HuH-7.5 (cell line): Measurements from ENCODE around the gene ROR2.

Experiments used
- DNase-seq: peaks from one replicate; pipeline ENCODE4 v3.0.0; 2011; ENCODE audit warnings: low spot score

ROR2 gene

DNA sequence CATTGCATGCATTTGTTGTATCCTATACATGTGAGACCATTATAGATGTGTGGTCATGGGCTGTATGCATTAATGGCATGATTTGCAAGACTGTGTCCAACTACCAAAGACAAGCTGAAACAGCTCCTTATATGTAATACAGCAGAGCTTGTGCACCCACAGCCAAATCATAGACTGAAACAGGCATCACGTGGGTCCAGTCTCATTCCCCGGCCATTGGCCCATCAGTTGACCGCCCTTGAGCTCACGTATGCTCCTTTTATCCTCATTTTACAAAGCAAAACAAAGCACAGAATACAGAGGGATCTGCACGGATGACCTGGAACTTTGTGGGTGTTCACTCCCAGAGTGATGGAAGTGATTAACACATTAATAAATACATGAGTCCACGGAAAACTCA lies 109.1 kb downstream of the ROR2 start:
- DNase-seq, result no peak

DNA sequence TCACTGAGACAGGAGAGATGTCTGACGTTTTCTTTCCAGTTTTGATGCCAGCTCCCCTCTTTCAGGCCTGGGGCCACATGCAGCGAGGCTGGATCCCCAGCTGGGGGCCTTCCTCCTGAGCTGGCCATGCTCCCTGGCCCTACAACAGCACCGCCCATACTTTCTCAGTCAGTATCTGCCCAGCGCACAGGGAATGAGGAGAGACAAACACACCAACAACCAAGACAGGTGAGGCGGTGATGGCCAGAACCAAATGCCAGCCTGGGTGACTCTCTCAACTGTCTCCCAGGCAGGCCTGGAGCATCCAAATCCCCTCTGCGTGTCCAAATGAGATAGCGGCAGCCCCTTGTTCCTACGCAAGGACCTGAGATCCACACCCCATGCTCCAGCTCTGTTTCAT lies 109.6 kb downstream of the ROR2 start:
- no peak for DNase-seq

DNA sequence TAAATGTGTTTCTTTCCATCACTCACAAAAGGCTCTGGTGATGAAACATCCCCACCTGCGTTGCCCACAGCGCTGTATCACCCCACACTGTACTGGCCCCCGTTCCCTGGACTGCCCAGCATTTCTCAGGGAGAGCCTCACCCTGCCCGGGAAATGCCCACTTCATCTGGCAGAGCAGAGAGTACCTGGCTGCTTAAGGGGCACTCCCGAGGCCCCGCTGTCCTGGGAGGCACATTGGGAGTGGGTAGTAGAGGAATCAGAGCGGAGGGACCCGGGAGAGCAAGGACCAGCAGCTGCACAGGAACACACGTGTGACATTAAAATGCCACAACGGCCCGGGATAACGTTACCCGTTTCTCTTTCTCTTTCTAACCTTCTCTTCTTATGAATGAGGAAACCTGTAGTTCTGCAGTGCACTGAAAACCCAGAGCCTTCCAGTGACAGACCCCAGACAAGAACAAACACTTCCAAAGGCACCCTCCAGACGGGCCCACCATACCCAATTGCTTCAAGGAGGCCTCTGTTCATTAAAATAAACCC lies 110.0 kb downstream of the ROR2 start:
- no peak for DNase-seq

DNA sequence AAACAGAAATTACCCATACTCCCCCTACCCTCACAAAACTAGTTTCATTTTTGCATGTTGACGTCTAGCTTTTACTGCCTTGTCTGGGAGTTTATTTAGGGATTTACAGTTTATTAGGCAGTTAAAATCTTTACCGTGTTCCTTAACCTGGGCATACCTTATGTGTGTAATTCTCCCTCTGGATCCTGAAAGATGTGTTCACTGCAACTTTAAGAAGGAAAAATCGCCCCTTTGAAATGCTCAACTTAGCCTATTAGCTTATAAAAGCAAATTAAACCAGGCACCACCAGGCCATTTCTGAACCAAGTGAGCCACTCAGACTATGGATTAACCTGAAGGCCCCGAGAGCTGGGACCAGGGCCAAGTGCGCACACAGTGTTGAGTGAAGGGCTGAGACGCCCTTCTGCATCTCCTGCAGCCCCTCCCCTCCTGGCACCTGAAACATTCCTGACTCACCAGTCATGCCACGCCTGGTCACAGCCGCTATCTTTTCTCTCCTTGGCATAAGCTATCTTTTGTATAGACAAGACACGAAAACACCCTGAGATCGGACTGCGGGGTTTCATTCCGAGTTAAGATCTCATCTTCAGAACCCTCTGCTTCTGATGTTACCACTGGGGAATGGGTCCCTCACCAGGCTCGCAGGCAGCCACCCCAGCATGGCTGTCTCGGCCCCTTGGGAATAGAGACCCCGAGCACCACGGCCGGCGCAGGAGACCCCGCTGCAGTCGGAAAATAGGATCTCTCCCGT lies 111.9 kb downstream of the ROR2 start:
- DNase-seq, result no peak

DNA sequence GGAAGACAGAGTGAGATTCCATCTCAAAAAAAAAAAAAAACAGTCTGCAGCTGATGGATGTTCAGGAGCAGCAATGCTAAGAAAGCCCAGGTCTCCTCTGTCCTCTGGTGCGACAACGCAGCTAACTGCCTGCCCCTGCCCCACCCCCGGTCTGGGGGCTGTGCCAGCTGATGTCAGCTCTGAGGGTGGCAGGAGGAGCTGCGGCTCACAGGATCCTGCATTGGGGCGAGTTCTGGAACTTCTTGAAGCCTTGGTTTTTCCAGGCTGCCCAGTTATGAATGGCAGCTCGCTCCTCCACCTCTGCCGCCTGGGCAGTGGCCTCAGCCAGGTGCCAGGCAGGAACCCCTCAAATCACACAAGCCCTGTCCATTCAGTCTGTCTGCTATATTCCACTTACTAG lies 113.5 kb downstream of the ROR2 start:
- DNase-seq, result no peak

DNA sequence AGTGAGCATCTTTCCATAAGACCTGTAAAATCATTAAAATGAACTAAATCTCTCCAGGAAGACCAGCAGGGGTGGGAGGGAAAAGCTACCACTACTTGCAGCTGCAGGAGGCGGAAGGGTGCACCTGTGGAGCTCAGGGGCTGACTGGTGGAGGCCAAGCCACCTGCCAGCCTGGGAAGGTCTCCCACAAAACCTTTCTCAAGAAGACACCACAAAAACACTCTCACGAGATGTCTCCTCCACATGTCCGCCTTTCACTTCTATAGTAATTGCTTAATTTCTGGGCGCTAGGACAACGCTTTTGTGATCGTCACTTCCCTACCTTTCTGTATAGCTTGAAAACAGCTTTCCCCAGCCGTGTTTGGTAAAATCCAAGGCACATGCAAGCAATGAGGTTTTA lies 114.4 kb downstream of the ROR2 start:
- no peak for DNase-seq

DNA sequence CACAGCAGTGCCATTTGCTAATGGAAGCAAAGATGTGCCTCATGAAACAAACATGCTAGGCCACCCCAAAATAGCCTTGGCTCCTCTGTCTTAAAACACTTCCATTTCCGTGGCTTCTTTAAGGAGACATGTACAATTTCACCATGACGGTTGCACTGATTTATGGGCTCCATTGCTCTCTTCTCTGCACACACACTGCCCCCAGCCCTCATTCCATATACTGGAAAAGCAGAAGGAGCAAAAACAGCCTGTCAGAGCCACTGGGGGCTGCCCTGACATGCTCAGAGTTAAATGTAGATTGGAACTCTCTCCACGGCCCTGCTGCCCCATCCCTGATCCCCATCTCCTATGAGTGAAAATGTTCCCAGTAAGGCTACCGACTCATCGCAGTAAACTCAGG lies 114.8 kb downstream of the ROR2 start:
- DNase-seq, result no peak

DNA sequence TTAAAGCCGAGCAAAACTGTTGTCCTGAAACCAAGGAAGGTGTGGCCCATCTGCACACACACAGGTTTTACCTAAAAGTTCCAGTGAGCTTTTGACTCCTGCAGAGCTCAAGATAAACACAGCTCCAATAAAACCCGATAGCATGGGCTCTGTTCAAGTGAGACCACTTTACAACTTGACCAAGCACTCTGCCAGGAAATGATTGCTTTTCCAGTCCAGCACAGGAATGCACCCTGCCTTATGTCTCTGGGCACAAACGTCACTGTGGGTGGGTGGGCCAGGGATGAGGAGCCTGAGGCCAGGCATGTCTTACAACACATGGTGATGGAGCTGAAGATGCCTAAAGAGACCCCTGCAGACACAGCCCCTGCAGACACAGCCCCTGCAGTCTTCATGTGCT lies 115.3 kb downstream of the ROR2 start:
- DNase-seq, result no peak

DNA sequence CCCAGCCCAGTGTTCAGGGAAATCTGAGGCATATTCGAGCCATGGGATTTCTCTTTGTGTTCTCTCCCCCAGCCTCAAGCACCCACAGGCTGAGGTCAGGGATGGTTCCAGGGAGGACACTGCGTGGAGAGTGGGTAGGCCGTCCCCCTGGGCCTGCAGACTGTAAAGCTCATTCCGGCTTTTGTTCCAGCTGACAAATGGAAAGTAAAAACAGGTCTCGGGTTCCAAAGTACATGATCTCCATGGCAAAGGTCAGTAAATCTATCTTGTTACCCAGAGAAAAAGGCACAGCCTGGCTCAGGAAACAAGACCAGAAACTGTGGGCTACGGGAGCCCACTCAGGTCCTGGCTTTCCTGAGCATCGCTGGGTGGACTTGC lies 116.2 kb downstream of the ROR2 start:
- no peak for DNase-seq

DNA sequence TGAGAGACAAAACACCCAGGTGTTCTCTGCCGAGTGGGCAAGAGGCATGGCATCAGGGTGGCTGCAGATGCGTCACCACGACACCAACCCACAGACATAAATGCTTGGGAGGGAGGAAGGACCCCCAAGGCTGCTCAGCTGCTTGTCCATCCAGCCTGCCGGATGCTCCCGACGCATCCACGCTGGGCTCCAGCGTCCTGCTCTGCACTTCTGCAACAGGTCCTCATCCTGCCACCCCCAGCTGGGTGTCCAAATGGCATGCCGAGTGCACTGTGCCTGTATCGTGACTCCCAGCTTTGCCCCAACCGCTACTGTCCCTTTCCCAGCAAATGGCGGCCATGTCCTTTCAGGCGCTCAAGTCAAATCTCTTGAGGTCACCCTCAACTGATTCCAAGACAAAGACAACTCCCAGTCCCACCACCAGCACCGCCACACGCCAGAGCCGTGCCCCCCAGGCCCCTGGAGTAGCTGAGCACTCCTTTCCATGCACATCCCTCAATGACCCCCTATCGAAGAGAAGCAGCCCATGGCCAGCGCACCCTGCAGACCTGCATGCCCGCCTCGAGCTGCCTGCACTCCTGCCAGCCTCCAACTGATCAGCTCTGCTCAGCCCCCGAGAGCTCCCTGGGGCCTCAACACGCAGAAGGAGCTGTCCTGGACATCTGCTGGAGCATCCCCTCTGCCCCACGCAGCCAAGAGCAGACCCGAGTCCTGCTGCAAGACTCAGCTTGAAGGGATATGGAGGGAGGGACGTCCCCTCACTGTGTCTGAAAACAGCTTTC lies 116.7 kb downstream of the ROR2 start:
- no peak for DNase-seq

DNA sequence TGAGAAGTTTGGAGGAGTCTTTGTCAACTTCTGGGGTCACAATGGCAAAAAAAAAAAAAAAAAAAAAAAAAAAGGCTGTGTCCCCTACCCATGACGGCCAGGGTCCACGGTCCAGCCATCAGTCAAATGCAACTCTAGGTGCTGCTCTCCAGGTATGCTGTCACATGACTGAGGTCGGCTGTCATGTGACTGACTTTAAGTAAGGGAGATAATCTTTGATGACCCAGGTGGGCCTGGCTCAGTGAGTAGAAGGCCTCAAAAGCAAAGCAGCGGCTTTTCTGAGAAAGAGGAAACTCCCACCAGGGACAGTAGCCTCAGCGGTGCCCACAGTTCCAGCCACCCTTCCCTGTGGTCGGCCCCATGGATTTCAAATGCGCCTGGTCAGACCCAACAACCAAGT lies 117.7 kb downstream of the ROR2 start:
- no peak for DNase-seq

DNA sequence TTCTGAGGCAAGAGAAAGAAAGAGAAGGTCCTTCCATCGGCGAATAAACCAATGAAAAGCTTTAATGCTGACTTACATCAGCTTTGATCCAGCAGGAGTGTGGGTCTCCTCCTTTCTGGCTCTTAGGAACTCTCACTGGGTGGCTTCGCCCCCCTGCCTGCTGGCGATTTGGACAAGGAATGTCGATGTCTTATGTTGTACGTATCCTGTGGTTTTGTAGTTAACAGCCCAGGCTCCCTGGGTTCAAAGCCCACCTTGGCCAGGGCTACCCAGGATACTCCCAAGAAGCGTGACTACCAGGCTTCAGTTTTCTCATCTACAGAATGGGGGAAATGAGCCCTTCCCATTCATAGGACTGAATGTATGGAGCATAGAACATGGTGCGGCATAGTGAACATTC lies 124.2 kb downstream of the ROR2 start:
- DNase-seq, result no peak

DNA sequence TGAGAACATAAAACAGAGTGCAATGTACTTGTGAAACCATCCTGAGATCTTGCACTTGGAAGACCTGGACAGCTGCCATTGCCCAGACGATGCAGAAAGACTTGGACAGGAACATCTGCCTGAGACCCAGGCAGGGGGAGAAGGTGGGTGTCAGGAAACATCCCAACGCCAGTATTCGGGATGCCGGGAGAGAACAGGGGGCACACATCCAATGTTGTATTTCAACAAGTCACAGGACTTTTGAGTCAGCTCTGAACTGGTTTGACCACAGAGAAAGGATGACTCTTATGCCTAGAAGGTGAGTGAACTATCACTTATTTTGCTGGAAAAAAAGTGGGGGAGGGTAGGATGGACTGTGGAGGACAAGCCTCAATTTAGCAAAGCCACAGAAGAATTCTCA lies 124.6 kb downstream of the ROR2 start:
- DNase-seq, result no peak

DNA sequence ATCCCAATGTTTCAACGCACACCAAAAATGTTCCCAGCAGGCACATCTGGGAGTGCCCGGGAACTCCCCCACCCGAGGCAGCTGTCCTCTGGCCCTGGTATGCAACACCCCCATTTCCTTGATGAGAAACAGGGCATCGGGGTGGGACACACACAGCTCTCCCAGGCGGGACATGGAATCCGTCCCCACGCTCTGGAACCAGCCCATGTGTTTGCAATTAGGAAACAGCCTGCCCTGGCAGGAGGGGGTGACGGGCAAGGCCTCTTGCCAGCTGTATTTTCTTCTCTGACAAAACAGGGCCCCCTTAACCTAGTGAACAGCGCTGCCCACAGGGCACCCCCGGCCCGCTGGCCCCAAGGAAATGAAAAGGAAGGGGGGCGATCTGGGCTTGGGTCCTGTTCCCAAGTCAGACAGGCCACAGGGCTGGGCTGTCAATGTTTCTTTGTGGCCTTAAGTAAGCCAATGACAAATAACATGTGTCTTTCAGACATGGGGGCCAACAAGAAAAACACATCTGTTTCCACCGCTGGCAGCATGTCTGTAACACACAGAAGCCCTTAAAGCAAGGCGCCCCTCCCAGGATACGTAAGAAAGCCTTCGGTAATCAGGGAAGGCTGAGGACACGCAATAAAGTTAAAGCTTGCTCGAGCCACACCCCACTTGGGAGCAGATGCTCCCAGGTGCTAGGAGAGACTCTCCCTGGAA lies 125.3 kb downstream of the ROR2 start:
- DNase-seq, result no peak

DNA sequence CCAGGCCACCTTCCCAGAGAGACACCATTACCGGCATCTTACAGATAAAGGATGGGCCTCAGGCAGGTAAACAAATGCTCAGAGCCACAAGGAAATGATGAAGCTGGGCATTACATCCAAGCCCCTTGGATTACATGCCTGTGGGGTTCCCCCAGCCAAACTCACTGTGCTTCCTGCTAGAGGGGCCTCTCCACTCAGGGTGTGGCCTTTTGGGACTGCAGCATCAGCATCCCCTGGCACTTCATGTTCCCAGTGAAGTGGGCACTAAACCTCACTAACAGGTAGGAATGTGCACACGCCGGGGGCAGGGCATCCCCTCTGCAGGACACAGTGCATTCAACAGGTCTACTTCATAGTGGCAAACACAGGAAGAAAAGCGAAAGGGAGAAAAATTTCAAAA lies 125.9 kb downstream of the ROR2 start:
- DNase-seq, result no peak

DNA sequence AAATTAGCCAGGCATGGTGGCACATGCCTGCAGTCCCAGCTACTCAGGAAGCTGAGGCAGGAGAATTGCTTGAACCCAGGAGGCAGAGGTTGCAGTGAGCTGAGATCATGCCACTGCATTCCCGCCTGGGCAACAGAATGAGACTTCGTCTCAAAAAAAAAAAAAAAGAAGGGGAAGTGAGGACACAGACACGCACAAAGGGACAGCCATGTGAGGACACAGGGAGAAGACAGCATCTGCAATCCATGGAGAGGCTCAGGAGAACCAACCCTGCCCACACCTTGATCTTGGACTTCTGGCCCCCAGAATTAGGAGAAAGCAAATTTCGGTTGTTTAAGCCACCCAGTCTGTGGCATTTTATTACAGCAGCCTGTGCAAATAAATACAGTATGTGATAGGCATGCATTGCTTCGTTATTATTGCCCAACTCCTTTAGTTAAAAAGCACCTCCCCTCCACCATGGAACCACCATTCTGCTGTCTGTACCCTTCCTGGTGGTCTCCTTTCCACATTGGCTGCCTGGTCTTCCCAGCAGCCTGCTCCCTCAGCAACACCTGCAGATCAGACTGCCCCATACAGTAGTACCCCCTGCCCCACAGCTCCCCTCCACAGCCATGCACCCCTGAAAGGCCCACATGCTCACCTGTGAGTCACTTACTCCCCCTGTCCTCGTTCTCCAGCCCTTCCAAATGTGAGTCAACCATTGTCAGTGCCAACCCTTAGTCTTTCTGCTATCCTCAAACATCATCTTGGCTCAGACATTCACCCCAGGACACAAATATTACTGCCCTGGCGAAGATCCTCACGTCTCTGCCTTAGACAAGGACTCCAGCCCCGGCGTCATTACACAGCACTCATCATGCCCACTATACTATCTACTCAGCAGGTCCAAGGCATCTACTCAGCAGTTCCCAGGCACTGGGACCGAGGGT lies 128.8 kb downstream of the ROR2 start:
- no peak for DNase-seq

DNA sequence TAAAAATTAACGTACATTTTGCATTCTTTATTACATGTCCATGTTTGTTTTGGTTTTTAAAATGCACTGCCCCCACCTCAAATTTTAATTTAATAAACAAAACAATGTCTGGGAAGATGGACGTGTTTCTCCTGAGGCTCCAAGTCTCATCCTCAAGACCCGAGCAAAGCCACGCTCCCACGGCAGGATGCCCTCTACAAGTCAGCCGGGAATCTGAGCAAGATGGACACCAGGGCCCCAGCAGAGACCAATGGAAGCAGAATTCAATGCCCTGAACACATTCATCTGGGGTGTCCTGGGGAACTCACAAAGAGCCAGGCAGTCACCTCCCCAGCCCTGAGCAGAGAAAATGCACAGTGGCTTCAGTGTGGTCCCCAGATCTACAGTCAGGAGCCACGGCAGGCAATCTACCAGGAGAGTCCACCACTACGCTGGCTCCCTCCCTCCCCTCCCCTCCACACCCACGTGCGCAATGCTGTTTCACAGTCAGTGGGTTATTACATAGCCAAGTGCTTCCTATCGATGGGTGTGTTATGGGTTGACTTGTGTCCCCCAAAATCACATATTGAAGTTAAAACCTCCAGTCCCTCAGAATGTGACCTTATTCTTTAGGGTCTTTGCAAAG lies 129.8 kb downstream of the ROR2 start:
- DNase-seq, result no peak

DNA sequence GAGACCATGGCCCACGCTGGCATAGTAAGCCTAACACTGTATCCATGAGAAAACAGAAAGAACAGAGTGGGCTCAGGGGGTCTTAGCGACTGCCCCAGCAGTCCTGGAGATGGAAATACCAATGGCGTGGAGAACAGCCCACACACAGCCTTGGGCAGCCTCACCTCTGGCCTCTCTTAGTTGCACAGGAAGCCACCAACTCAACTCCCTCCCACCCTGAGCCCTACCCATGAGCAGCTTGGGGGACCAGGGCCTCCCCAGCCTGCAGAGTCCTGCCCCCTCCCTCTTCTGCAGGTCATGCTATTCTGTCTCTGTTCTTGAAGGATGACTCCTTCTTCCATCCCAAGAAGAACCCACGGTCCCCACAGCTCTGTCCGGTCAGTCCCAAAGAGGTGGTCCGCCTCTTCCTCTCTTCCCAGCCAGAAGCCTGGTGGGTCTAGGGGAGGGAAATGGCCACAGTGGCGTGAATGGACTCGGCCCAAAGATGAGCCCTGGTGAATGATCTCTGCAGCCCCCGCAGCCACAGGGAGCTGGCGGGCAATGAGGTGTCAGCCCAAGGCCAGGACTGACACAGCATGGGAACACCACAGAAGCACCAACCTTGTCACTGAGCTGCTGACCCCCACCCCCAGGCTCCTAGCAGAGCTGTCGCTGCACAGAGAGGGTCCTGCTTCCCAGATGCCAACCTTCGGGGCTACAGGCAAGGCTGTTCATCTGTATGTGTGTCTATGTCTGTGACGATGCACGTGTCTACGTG lies 131.2 kb downstream of the ROR2 start:
- no peak for DNase-seq

DNA sequence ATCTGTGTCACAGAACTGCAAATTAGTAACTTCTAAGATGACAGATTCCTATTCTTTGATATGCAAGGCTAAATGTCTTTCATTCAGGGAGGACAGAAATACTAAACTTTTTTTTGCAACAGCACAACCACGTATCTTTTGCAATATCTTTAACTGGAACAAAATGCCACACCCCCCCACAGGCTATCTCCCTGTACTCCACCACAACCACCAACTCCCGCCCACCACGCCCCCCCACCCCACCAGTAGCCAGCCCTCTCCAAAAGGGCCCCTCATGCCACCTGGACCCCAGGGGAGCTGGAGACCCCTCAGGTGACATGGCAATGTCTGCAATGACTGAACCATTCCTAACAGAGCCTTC lies 131.8 kb downstream of the ROR2 start:
- DNase-seq, result no peak

DNA sequence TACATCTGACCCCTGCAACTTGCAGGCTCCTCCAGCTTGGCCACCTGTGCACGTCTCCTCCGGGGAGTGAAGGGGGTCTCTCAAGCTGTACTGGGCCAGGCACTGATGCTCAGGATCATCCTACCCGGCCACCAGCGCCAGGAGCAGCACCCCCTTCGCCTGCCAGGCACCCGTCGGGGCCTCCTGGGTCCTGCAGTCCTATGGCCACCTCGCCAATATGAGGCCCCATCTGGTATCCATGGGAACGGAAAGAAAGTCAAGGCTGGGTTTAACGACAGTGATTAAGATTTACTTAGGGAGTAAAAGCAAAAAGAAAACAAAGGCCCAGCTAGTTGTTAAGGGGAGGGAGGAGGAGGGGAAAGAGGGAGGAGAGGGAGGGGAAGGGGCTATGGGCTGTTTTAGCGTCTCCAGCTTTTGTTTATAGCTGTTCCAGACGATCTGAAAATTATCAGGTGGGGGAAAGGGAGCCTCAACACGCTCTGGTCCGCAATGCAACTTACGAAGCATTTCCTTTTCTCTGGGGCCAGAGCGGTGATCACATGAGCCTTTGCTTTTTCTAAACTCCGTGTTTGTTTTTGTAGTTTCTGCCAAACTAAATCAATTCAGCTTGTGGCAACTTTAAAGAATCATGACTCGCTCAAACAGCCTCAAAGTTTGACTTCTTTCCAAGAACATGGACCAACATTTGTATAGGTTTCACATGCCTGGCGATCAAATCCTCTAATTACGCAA lies 132.4 kb downstream of the ROR2 start:
- no peak for DNase-seq
